ENCODE results near the gene PDE6G.

Gene PDE6G

GRCh38 chr17:81662002-81662401 is 5.7 kb upstream of the PDE6G start:
- no peak for DNase-seq (ENCODE audit: low read depth)

GRCh38 chr17:81660441-81660840 is 4.1 kb upstream of the PDE6G start:
- no peak for DNase-seq (ENCODE audit: low read depth)

GRCh38 chr17:81659038-81659437 is 2.7 kb upstream of the PDE6G start:
- no peak for DNase-seq (ENCODE audit: low read depth)

GRCh38 chr17:81656835-81657234 is 493 bp upstream of the PDE6G start:
- no peak for DNase-seq (ENCODE audit: low read depth)

GRCh38 chr17:81655378-81656117 is 794 bp downstream of the PDE6G start:
- no peak for DNase-seq (ENCODE audit: low read depth)

- no peak for DNase-seq (ENCODE audit: low read depth)
These were observed 3.2 kb downstream of the PDE6G start for GRCh38 chr17:81652906-81653771.

GRCh38 chr17:81651692-81652091 is 4.7 kb downstream of the PDE6G start:
- peak; percentile 90 for DNase-seq (ENCODE audit: low read depth)

- DNase-seq (ENCODE audit: low read depth), result no peak
These were observed 5.4 kb downstream of the PDE6G start for GRCh38 chr17:81650951-81651350.

- no peak for DNase-seq (ENCODE audit: low read depth)
These were observed 7.6 kb downstream of the PDE6G start for GRCh38 chr17:81648707-81649085.

- DNase-seq (ENCODE audit: low read depth), result no peak
These were observed 8.2 kb downstream of the PDE6G start for GRCh38 chr17:81648013-81648706.

GRCh38 chr17:81647640-81648012 is 8.7 kb downstream of the PDE6G start:
- DNase-seq (ENCODE audit: low read depth), result no peak

GRCh38 chr17:81646869-81647600 is 9.3 kb downstream of the PDE6G start:
- no peak for DNase-seq (ENCODE audit: low read depth)

- no peak for DNase-seq (ENCODE audit: low read depth)
These were observed 11.1 kb downstream of the PDE6G start for GRCh38 chr17:81644976-81645952.

- DNase-seq (ENCODE audit: low read depth), result no peak
These were observed 11.8 kb downstream of the PDE6G start for GRCh38 chr17:81644496-81644895.

- DNase-seq (ENCODE audit: low read depth), result peak; percentile 83
These were observed 14.4 kb downstream of the PDE6G start for GRCh38 chr17:81641825-81642489.

GRCh38 chr17:81640011-81640410 is 16.3 kb downstream of the PDE6G start:
- no peak for DNase-seq (ENCODE audit: low read depth)

- DNase-seq (ENCODE audit: low read depth), result no peak
These were observed 17.7 kb downstream of the PDE6G start for GRCh38 chr17:81638683-81639082.

- peak; percentile 68 for DNase-seq (ENCODE audit: low read depth)
These were observed 19.6 kb downstream of the PDE6G start, which contains the start of the genes NPLOC4 and TSPAN10 for GRCh38 chr17:81636505-81637288. Gene NPLOC4 (minus strand): TSS chr17:81637112. CDS start chr17:81636930, 182 bp downstream. Gene TSPAN10 (plus strand): TSS chr17:81637196. CDS start chr17:81642413, 5,217 bp downstream.

- DNase-seq (ENCODE audit: low read depth), result no peak
These were observed 20.3 kb downstream of the PDE6G start for GRCh38 chr17:81635973-81636504.
